Activated CD8-positive, alpha-beta memory T cell treated with anti-CD3 and anti-CD28 coated beads for 1 hour (primary cell): Measurements from ENCODE around the gene IMMP2L.
"Not testable (repeated sequence)": the region's sequence is repeated elsewhere in the genome, so short reads cannot be mapped to it uniquely, and the experiment has no call there.

Experiments
- DNase-seq, 2 donors: peaks; one replicate each; pipeline ENCODE4 v3.0.0-alpha.2; 2020; ENCODE audit warnings: low read depth in 1 of 2; ENCODE audit errors: extremely low read depth in 1 of 2

Gene IMMP2L

GRCh38 chr7:110962374-110962773 is 599.9 kb downstream of the IMMP2L start:
- no peak for DNase-seq

GRCh38 chr7:110960811-110961210 is 601.5 kb downstream of the IMMP2L start:
- no peak for DNase-seq

DNA sequence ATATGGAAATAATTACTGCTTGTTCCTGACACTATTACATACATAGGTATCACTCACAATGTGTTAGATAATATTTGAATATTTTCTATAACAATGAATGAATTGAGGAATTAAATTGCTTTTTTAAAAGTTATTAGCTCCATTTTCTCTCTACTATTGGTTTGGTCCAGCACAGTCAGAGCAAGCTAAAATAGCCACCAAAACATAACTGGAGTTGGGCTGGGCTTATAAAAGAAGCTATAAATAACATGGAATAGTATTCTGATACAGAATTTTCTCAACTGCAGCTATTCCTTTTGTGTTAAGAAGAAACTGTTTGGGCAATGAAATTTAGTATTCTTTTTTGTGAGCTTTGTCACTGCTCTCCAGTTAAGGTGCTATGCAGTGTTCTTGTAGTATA is 614.0 kb downstream of the IMMP2L start:
- no peak for DNase-seq

DNA sequence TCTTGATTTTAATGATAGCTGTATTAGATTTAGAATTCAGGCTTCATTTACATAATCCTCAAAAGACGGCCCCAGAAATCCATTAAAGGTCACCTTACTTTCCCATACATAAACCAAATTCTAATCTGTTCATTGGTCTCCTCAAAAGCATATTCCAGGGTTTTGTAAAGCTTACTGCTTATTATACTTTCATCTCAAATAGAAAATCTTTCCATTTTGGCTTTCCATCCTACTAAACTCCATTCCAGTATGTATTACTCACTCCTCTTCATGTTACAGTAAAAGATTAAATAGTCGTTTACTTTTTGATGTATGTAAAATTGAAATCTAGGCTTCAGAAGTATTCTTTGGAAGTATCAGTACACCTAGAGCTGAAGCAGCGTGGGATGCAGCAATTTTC is 614.9 kb downstream of the IMMP2L start:
- no peak for DNase-seq

GRCh38 chr7:110944966-110945644 is 617.2 kb downstream of the IMMP2L start:
- DNase-seq = no peak

GRCh38 chr7:110944448-110944847 is 617.8 kb downstream of the IMMP2L start:
- no peak for DNase-seq

DNA sequence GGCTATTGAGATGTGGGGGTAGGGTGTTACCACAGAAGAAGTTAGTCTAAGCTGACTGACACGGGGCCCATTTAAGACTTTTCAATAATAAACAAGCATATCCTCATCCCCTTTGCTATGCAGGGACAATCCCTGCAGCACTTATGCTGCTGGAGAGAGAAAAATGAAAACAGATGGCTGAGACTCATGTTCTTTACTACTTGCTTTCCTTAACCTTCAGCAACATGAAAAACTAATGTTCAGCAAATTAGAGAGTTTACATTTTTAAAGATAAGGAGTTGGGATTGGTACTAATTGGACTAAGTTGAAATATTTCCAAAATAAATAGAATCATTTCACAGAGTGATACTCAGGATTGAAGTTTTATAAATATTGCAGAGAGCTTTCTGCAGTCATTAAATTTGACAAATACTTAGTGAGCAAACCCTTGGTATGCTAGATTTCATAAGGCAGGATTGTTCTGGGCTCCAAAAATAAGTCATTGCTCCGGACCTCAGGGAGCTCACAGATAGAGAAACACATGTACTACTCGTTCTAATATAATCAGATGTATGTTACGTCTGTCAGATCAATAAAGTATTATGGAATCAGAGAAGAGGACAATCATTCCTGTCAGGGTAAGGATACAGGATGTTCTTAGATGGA is 618.5 kb downstream of the IMMP2L start:
- no peak for DNase-seq

- DNase-seq = no peak
These were observed 620.9 kb downstream of the IMMP2L start for GRCh38 chr7:110941385-110941784.

DNA sequence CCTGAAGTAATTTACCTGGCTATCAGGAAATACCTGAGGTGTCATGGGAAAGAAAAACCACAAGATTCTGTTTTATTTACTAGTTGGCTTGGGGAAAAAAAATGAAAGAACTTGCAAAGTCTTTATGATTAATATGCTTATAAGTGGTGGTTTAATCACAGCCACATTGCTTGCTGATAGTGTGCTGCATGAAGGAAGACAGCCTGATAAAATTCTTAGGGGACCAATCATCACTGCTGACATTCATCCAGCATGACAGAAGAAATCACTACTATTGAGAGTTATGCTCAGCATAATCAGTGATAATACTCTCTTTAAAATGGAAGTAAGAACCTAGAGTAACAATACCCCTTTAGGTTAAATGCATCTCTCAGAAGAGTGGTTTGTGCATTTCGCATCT is 621.5 kb downstream of the IMMP2L start:
- DNase-seq = no peak

DNA sequence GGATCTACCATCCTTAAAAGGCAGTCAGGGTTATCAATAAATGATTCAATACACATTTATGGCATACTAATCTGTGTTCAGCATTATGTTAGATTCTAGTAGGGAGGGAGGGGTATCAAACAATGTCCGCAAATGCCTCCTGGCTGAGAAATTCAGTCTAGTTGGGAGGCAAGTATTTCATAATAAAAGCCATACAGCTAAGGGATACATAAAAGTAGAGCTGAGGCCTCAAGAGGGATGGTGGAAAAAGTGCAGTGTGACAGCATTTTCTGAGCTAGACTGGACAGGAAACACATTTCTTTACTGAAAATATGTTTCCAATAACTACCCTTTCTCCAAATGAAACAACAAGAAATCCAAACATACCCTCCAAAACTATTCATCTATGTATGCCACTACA is 624.1 kb downstream of the IMMP2L start:
- no peak for DNase-seq

DNA sequence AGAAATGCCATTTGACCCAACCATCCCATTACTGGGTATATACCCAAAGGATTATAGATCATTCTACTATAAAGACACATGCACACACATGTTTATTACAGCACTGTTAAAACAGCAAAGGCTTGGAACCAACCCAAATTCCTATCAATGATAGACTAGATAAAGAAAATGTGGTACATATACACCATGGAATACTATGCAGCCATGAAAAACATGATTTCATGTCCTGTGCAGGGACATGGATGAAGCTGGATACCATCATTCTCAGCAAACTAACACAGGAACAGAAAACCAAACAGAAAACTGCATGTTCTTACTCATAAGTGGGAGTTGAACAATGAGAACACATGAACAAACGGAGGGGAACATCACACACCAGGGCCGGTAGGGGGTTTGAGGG is 625.6 kb downstream of the IMMP2L start:
- DNase-seq = not testable (repeated sequence)

DNA sequence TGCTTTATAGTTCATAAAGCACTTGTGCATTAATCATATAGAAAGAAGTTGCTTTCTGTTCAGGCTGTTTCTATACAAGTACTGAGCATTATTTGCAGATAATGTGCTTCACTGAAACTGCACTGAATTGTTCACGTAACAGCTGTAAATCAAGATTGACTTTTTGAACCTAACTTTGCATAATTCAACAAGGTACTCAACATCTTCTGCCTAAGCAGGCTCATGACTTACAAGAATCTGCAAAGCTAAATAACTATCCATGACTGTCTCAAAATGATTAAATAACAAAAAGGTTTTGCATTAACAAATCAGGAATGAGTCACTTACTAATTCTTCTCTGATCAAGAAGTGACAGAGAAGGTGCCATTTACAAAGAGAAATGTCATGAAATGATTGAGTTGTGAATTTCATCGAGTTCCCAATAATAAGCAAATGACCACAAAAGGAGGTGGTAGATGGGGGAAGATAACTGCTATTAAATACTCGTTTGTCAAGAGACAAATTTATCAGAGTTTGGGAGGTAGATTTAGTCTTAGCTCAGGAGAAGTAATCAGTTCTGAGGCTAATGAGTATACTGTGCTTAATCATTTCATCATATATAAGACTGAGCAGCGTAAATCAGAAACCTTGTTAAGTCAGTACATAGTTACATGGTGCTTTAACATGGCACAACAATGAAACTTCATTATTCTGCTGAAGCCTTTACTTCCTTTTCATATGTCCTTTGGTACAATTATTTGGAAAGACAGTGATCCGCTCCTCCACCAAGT is 632.6 kb downstream of the IMMP2L start:
- no peak for DNase-seq

DNA sequence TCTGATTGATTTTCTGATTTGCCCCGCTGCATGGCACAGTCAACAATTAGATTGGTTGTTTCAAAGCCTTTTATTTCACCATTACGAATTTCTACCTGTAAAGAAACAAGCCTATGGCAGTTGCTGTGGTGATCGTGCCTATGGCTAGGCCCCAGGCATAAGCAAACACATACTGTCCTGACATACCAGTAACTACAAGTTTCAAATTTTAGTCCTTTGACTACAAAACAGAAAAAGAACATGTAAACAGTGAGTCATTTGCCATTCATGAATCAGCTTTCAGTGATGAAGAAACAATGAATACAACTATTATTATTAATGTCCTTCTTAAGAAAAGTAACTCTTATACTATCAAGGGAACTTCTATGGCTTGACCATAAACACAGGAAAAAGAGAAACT is 639.4 kb downstream of the IMMP2L start:
- no peak for DNase-seq

- DNase-seq = no peak
These were observed 640.6 kb downstream of the IMMP2L start for GRCh38 chr7:110921595-110922151.

GRCh38 chr7:110918949-110919548 is 643.2 kb downstream of the IMMP2L start:
- DNase-seq = no peak

DNA sequence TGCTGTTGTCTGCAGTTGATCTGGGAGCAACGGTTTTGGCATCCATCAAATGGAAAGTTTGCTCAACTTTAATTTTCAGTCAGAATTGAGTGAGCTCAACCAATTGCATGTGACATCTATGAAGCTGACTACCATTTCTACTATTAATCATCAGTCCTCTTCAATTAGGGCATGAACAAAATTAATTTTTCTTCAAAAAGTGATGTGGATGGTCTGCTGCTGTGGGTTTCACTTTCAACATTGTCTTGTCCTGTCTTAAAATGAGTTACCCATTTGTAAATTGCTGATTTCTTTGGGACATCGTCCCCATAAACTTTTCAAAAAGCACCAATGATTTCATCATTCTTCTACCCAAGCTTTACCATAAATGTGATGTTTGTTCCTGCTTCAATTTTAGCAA is 648.0 kb downstream of the IMMP2L start:
- no peak for DNase-seq

- DNase-seq = no peak
These were observed 650.7 kb downstream of the IMMP2L start for GRCh38 chr7:110911632-110912031.

DNA sequence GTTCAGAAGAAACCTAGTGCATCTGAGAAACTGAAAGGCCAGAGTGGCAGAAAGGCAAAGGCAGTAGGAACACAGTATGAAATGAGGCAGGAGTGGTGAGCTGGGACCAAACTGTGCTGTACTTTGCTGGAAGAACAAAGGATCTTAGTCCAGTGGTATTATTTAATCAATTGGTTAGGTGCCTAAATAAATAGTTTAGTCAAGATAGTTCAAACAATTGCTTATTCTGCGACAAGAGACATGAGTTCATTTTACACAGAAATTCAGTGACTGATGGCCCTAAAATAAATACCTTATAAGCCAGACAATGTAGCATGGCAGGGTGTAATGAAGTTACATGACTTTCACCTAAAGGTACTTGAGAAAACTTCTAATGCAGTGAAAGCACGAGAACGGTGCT is 653.2 kb downstream of the IMMP2L start:
- no peak for DNase-seq

DNA sequence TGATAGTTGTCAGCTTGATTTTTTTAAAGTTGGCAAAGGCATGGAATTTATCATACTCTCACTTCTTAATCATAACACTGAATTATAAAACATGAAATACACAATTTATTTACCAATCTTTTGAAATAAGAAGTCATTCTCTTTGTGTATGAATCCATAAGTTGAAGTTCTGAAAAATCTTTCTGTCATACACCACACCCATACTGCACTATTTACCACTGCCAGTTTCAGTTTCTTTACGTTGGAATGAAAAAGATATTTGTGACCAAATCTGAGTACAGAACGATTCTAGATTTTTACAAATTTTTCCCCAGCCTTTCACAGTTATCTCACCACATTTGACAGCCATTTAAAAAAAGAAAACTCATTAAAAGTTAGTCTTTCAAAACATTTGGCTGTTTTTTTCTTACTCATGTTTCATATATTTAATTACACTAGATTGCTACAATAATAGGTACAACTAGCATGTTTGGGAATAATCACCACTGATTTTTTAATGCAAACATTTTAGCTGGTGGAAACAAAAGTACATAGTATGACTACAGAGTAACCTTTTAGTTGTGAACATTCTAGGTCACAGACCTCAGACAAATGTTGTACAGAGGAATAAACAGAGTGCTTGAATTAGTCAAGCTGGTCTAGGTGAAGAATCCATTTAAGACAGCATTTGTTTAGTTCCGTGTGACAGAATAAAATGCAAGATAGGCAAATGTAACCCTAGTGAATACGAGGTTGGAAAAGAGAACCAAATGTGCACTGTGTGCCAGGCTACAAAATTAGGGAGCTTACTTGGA is 656.3 kb downstream of the IMMP2L start:
- DNase-seq = no peak

GRCh38 chr7:110898516-110898915 is 663.8 kb downstream of the IMMP2L start:
- no peak for DNase-seq

DNA sequence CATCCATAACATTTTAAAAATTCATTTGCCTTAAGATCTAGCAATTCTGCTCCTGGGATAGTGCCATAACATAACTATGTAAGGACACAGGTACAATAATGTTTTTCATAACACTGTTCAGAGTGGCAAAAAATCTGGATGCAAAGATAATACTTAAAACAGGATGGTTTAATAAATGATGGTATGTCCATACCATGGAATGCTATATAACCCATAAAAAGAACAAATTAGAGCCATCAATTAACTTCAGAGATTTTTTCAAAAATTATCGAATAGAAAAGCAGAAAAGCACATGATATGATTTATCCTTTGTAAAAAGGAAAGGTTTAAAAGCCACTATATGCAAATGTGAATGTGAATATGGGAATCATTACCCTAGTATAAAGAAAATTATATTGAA is 664.8 kb downstream of the IMMP2L start:
- DNase-seq = no peak
